NOMO-1 (cell line): ENCODE results near the gene MINAR2.

Experiments used
- DNase-seq, 2 experiments: peaks; one replicate each; lab custom pipeline; 2025; ENCODE audit not compliant: unreplicated experiment in 2 of 2; lab: John Stamatoyannopoulos, UW

The MINAR2 gene, protein sequence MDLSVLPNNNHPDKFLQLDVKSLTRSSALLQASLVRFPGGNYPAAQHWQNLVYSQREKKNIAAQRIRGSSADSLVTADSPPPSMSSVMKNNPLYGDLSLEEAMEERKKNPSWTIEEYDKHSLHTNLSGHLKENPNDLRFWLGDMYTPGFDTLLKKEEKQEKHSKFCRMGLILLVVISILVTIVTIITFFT

DNA sequence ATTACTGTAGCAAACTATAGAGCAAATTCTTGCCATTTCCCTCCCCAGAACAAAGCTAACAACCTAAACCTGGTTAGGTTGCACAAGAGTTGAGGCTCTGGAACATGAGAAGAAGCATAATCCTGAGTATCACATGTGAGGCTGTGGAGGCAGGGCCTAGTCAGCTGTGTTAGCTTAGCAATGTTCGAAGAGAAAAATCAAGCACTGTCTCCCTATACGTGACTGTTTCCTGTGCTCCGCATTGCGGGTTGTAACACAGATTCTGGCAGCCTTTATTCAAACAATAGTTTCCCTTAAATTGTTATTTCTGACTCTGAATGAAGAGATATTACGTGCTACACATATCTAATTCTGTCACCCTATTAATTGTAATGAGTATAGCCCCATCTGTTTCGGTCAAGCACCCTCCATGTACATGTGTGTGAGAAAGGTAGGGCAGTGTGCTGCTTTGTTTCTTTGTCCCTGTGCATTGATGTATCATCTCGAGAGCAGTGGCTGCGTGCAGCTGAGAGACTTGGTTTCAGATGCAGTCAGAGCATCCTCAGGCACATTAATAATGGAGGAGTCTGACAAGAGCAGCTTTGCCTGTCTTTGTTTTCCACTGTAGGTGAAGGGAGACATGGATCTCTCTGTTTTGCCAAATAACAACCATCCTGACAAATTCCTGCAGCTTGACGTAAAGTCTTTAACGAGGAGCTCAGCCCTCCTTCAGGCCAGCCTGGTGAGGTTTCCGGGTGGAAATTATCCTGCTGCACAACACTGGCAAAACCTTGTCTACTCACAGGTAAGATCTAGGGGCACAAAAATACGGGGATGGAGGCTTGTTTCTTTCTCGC lies at the start of gene MINAR2:
MINAR2 (plus strand) TSS at position 523 of the 836 bp plus-strand sequence; CDS start at position 620, 97 bp downstream.
- no peak for DNase-seq

DNA sequence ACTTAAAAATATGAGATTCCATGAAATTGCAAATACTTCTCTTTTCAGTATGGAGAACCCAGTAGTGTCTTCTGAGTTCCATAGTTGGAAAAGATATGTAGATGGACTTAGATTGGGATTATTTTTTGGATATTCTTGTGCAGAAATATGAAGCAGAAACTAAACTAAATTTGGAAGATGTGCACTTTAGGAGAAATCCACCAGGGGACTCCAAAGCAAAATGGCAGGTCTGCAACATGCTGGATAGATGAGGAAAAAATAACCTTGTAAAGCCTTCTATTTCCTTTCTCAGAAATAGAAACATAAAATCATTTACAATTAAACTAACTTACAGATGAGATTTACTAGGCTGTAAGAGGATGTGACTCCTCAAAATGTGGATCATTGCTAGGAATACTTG lies 49.2 kb upstream of the MINAR2 start:
- DNase-seq: no peak

DNA sequence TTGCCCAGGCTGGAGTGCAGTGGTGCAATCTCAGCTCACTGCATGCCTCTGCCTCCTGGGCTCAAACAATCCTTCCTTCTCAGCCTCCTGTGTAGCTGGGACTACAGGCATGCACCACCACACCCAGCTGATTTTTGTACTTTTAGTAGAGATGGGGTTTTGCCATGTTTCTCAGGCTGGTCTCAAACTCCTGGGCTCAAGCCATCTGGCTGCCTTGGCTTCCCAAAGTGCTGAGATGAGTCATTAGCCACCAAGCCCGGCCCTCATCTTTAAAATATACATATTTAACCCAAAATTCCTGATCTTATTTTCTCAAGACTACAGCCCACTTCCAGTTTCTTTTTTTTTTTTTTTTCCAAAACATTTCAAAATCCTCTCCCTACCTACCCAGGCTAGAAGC lies 31.7 kb upstream of the MINAR2 start:
- no peak for DNase-seq

DNA sequence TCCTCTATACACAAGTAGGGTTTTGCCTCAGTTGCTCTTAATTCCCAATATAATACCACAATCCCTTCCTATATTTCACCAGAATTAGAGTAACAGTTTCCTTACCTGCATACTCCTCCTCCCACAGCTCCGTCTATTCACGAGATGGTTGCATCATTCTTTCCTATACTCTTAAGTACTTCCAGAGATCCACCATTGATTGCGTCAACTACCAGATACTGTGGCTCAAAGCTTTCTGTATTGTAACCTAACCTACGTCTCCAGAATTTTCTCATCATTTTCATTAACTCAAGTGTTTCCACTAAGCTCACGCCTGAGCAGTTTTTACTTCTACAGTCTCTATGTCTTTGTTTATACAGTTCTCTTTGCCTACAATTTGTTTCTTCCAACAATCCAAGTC lies 31.2 kb upstream of the MINAR2 start:
- no peak for DNase-seq

DNA sequence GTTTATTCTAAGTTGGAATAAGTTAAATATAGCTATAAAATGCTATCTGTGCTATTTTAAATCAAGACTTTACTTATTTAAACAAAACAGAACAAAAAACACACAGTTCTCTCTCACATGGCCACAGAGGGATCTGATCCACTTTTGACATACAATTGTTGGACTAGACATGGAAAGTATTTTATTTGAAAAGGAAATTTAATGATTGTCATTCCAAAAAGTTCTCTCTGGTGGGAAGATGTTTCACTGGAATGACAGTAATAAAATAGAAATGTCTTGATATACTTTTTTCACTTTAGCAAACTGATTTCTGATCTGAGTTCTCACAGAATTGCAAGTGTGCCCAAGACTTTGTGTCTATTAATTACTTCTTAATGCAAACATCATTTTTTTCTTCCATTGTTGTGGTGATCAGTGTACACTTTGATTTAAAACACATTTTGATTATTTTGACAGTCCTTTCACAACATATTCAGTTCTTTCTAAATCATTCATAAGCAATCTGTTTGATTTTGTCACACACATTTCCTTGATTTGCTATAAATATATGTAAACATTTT lies 30.1 kb upstream of the MINAR2 start:
- no peak for DNase-seq

DNA sequence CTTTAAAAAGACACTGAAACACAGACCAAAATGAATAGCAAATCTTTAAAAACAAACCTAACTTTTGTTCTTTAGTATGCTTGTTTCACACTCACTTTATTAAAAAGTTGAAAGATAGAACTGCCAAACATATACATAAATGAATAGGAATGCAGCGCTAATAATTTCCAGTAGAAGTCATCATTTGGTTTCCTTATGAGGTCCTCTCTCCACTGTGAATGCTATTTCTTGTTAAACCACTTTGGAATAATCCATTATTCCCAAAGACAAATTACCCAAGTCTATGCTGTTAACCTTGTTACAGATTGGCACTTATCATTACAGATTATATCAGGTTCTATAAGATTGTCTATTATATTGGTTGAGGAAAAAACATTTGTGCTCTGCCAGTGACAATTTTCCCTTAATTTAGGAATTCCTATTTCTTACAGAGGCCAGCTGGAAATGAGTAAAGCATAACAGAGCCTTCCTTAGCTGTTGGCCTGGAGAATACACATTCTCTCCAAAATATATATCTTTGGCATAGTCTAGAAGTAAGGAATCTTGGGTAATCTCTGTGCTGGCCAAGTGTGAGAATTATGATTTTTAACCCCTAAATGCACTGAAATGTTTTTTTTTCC lies 29.3 kb upstream of the MINAR2 start:
- no peak for DNase-seq

DNA sequence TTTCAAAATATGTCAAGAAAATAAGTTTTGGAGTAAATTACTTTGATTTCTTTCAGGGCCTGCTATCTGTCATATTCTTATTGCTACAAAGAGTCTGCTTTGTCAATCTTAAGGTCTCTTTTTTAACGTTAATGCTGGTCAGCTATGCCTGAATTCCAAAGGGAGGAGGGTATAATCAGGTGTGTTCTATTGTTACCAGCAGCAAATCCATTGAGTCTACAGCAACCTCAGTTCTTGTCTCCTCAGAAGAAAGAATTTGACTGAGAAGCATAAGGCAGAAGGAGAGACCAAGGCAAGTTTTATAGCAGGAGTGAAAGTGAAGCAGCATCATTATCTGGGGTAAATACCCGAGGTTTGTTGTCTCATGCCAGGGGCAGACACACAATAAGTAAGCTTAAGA lies 23.7 kb upstream of the MINAR2 start:
- DNase-seq: no peak

DNA sequence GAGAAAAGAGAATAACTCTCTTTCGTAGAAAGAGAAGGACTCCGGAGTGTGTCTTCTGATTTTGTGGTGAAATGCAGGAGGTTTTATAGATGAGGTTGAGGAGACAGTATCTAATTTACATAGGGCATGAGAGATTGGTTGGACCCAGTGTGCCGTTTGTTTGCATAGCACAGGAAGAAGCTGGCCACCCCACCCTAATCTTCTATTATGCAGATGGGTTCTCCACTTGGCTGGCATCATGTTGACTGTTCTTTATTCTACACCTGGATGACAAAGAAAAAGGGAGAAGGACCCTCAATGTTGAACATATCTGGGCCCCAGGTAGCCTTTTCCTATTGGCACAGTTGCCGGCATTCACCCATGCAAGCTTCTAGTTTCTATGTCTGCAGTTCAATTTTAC lies 23.2 kb upstream of the MINAR2 start:
- no peak for DNase-seq

DNA sequence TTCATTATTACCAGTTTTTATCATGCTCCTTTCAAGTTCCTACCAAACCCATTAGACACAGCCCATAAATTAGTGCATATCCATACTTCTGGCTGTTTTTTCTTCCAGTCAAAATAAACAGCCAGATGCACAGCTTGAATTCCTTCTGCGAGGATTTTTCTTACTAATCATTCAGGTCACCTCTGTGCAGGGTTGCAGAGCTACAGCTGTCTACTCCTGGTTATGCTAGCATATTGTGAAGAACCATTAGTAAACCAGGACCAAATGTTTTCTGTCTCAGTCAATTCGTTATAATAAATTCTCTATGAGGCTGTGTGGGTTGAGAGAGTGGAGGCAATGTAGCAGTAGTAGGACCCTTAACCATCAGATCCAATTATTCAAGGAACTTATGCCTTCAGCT lies 8.1 kb upstream of the MINAR2 start:
- DNase-seq: no peak

DNA sequence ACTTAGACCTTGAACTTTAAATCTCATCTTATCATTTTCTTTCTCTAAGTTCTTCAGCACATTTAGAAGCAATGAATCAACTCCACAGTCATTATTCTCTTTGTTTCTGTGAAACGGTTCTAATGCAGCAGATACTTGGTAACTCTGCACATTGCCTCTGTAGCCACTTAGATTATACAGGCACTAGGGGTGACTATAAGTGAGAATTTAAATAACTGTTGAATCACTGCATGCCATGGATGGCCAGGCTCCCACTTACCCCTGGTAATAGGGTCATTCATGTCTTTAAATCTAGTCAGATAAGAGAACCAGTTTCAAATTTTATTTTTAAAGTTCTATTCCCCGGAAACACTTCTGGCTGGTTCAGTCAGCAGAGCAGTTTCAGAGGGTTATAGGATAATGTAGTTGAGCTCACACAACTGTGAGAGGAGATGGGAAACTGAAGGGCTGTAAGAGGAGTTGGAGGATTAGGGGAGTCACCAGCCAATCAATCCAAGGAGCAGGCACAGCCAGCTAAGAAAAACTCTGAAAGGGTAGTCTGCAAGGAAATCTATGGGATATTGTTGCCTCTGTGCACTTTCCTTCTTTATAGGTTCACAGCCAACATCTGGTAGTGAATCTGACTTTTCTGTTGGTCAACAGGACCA lies 4.2 kb upstream of the MINAR2 start:
- no peak for DNase-seq

DNA sequence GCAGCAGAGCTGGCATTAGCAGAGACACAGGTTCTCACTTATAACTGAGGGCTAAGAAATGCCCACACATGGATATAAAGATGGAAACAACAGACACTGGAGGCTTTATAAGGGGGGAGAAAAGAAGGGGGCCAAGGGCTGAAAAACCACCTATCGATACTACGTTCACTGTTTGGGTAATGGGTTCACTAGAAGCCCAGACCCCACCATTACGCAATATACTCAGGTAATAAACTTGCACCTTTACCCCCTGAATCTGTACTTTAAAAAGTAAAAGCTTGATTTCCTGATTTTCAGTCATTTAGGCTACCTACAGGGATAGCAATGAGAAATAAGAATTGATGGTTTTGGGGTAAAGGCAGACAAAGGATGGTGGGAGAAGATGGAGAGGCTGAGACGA lies 1.9 kb upstream of the MINAR2 start:
- no peak for DNase-seq

DNA sequence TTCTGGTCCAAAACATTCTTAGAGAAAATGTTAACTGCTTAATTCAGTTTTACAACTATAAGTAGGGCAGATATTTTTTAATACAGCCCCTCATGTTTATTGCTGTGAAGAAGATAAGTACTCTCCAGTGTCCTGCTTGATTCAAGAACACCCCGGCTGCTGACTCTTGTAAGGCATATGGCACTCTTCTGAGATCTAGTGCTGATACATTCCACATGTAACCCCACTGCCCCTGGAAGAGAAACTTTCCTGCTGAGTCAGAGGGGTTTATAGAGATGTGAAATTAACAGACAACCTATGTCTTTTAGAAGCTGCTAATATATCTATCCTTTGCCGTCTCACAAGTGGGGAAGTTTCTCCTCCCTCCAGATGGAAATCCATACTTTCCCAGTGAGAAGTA lies 1.0 kb upstream of the MINAR2 start:
- no peak for DNase-seq

DNA sequence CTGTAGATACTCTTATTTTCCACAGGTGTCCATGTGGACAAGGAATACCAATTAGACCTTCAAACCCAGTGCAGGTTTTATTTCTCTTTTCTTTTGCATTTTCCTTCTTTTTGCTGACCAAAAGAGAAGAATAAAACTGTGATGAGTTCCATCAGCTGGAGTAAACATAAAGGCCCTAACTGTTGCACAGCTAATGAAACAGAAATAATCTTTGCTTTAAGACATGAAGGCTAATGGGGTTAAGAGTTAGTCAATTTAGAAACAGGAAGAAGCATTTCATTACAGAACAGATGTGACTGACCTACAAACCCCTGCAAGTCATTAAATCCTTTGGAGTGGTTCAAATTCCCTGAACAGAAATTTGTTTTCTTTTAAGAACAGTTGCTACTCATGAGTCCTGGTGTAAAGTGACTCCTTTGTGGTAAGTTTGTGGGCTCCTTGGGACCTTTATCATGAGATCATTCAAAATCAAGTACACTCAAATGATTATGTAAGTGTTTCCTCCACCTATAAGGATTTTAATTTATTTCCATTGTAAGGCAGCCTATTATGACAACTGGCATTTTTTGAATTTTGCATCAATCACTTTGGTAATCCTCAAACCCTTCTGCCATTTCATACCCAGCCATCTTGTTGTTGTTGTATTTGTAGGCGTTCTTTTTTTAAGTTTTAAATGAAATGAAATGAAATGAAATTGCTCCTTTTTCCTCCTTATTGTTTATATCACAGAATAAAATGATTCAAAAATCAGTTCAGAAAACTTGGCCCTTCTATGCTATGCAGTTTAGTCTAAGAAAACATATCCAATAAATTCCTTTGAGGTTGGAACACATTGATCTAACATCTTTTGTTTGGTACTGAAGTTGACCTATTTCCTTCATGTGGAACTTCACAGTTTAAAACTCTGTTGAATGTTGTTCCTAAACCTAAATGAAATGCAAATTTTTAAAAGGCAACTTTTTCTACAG lies 1.3 kb downstream of the MINAR2 start:
- DNase-seq: no peak

DNA sequence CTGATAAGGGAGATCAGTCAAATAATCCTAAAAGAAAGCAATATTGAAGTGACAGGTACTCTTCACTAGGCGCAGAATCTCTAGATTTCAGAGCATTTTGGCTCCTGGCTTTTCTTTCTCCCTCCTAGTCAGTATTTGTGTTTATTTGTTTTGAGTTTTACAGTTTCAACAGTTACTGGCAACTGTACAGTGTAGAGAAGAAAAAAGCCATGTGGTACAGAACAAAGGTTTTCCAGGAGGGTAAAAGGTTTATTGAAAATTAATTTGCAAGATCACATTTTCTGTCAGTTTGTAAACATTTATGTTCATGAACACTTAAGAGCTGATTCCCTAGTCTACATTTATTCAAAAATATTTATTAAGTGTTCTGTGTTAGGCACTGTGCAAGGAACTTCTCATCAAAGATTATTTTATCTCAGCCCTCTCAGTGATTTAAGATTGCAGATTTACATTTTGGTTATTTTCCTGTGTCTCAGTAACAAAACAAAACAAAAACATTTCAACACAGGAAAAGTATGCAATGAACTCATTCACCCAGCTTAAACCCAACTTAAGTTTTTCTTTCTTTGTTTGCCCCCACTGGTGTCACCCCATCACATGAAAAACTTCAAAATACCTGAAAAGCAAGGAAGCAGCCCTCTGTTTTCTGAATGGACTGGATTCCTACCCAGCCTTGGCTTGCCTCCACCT lies 12.9 kb downstream of the MINAR2 start:
- no peak for DNase-seq

DNA sequence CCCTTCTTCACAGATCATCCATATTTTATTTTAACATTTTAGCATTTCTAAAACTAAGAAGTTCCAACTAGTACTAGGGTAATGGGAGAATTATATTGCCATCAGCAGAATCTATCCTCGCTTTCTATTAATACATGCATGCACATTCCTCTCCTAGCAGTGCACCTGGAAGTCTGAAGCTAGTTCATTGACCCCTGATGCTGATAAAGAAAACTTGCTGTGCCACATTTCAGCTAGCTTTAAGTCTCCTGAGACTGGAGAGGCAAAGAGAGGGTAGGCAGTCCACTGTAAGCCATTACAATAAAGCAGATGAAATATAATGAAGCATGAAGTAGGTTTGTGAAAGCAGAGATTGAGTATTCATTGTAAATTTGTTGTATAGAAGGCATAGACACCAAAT lies 15.8 kb downstream of the MINAR2 start:
- no peak for DNase-seq

DNA sequence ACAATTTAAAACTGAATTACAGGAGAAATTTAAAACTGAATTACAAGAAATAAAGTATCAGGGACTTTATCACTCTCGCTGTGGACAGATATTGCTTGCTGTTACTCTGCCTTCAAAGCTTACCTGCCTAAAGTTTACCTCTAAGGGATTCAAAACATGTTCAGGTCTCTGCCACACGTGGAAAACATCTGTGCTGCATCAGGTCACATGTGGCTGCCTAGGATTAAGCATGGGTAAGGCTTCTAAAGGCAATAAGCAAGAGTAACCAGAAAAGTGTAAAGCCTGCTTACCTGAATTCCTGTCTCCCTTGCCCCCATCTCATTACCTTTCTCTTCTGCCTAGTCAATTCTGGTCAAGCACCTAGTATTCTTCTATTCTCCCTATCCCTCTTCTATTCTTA lies 18.9 kb downstream of the MINAR2 start:
- DNase-seq: no peak

DNA sequence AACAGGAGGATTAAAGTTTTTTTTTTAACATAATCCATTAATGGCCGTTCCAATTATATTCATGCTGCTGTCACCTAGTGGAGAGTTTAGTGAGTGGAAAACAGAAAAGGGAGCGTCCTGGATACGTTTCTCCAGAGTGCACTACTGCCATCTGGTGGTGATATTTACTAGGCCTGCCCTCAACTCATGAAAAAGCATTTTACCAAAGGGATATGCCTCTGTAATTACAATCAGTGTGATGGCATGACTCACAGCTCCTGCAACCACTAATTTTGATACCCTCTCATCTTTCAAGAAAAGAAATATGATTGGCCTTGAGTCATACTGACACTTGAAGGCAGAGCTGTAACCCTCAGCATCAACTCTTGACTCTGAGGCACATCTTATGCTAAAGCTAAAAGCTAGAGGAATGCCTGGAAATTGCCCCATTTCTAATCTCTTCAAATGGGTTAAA lies 20.1 kb downstream of the MINAR2 start:
- DNase-seq: peak; percentile 67 to 86

DNA sequence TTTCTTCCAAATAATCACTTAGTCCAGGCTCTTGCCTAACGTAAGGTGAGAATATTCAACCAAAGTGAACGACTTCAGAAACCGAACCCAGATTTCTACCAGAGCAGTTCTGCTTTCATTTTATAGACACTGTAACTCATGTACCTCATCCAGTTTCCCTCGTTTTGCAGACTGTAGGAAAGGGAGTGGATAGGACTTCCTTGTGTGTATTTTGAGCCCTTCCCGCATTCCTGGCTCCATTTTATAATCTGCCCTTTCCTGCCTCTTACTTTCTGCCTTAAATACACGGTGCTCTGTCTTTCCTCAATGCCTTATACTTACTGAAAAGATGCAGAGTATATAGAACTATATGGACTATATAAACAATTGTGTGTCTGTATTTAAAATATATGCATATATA lies 20.8 kb downstream of the MINAR2 start:
- DNase-seq: peak in 1 of 2 experiments; percentile 21

DNA sequence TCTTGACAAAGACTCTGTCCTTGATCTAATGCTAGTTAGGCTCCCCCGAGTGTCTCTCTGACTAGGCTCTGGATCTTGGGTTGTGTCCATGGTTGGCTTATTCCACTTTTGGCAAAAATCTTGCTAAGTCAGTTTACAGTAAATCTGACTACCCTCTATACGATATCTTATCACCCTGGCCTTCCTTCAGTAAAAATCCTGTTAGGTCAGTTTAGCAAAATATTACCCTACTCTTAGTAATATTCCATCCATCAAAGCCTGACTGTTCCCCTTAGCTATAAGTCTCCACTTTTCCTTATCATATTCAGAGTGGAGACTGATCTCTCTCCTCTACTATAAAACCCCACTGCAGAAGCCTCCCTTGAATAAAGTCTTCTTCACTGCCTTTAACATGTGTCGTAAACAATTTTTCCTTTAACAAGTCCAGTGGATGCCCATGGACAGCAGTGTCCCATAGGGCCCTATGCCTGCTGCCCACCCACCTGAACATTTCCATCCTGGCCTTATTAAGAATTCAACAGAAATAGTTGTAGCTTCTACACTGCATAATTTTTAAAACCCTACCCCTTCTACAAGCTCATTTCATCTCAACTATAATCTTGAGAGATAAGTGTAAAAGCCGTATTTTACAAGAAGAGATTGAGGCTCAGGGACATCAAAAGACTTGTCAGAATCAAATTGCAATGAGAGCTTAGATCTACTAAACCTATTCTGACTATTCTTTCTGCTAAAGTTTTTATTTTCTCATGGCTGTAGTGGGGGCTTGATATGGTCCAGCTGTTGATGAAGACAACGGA lies 22.3 kb downstream of the MINAR2 start:
- no peak for DNase-seq
